Activated T-helper 1 cell treated with anti-CD3 and anti-CD28 coated beads, Interleukin-2, amount 50 U/mL, for 16 hours (primary cell): Measurements from ENCODE around the gene RASSF5.
A peak's percentile ranks its signal among the peaks of the same experiment; 100 is the strongest.
"Not testable (repeated sequence)": the region's sequence is repeated elsewhere in the genome, so short reads cannot be mapped to it uniquely, and the experiment has no call there.

ENCODE experiments used
- DNase-seq, 2 donors: peaks; one replicate each; pipeline ENCODE4 v3.0.0-alpha.2; 2020; ENCODE audit warnings: low read depth in 1 of 2, low spot score in 1 of 2

The RASSF5 gene

GRCh38 chr1:206476058-206476457, 31.3 kb upstream of the RASSF5 start:
- no peak for DNase-seq

GRCh38 chr1:206476591-206476990, 30.7 kb upstream of the RASSF5 start:
- DNase-seq: no peak

GRCh38 chr1:206477110-206477509, 30.2 kb upstream of the RASSF5 start:
- DNase-seq: no peak

- DNase-seq: no peak
These were observed 29.6 kb upstream of the RASSF5 start for GRCh38 chr1:206477581-206478380.

- DNase-seq: no peak
These were observed 28.6 kb upstream of the RASSF5 start for GRCh38 chr1:206478746-206479145.

- DNase-seq: peak; percentile 27 to 35
These were observed 27.9 kb upstream of the RASSF5 start for GRCh38 chr1:206479183-206480125.

- DNase-seq: no peak
These were observed 27.1 kb upstream of the RASSF5 start for GRCh38 chr1:206480211-206480610.

GRCh38 chr1:206482611-206483010, 24.7 kb upstream of the RASSF5 start:
- no peak for DNase-seq

- DNase-seq: not testable (repeated sequence)
These were observed 23.5 kb upstream of the RASSF5 start for GRCh38 chr1:206483864-206484263.

- no peak for DNase-seq
These were observed 22.4 kb upstream of the RASSF5 start for GRCh38 chr1:206484901-206485300.

- no peak for DNase-seq
These were observed 20.1 kb upstream of the RASSF5 start for GRCh38 chr1:206486995-206487788.

- no peak for DNase-seq
These were observed 19.4 kb upstream of the RASSF5 start for GRCh38 chr1:206487970-206488369.

- DNase-seq: no peak
These were observed 18.9 kb upstream of the RASSF5 start for GRCh38 chr1:206488466-206488865.

- peak; percentile 41 to 66 for DNase-seq
These were observed 17.2 kb upstream of the RASSF5 start for GRCh38 chr1:206489980-206490770.

GRCh38 chr1:206490771-206491405, 16.4 kb upstream of the RASSF5 start:
- DNase-seq: no peak

- no peak for DNase-seq
These were observed 15.7 kb upstream of the RASSF5 start for GRCh38 chr1:206491616-206492015.

GRCh38 chr1:206492589-206492988, 14.7 kb upstream of the RASSF5 start:
- DNase-seq: no peak

- no peak for DNase-seq
These were observed 14.1 kb upstream of the RASSF5 start for GRCh38 chr1:206493279-206493678.

- no peak for DNase-seq
These were observed 12.3 kb upstream of the RASSF5 start for GRCh38 chr1:206495011-206495461.

- no peak for DNase-seq
These were observed 11.8 kb upstream of the RASSF5 start for GRCh38 chr1:206495493-206496046.
